ENCODE results near the gene GPC6.
"Not testable (repeated sequence)": the region's sequence is repeated elsewhere in the genome, so short reads cannot be mapped to it uniquely, and the experiment has no call there.

GPC6 gene

GRCh38 chr13:94324767-94325540 is 1098.3 kb downstream of the GPC6 start:
- no peak for DNase-seq (ENCODE audit: low read depth)

GRCh38 chr13:94325650-94326049 is 1099.0 kb downstream of the GPC6 start:
- DNase-seq (ENCODE audit: low read depth): peak; percentile 93

- no peak for DNase-seq (ENCODE audit: low read depth)
Measured at GRCh38 chr13:94327318-94327717, 1100.7 kb downstream of the GPC6 start.

GRCh38 chr13:94328381-94329041 is 1101.9 kb downstream of the GPC6 start:
- DNase-seq (ENCODE audit: low read depth): no peak

GRCh38 chr13:94329277-94329676 is 1102.7 kb downstream of the GPC6 start:
- peak; percentile 56 for DNase-seq (ENCODE audit: low read depth)

- peak; percentile 97 for DNase-seq (ENCODE audit: low read depth)
Measured at GRCh38 chr13:94329754-94330551, 1103.3 kb downstream of the GPC6 start.

GRCh38 chr13:94330552-94331071 is 1104.0 kb downstream of the GPC6 start:
- no peak for DNase-seq (ENCODE audit: low read depth)

- no peak for DNase-seq (ENCODE audit: low read depth)
Measured at GRCh38 chr13:94331281-94331680, 1104.7 kb downstream of the GPC6 start.

- DNase-seq (ENCODE audit: low read depth): peak; percentile 82
Measured at GRCh38 chr13:94332359-94333096, 1105.9 kb downstream of the GPC6 start.

GRCh38 chr13:94333131-94333820 is 1106.7 kb downstream of the GPC6 start:
- peak; percentile 91 for DNase-seq (ENCODE audit: low read depth)

GRCh38 chr13:94335761-94336526 is 1109.3 kb downstream of the GPC6 start:
- peak; percentile 71 for DNase-seq (ENCODE audit: low read depth)

- DNase-seq (ENCODE audit: low read depth): peak; percentile 60
Measured at GRCh38 chr13:94339116-94339687, 1112.6 kb downstream of the GPC6 start.

GRCh38 chr13:94342436-94343242 is 1116.0 kb downstream of the GPC6 start:
- DNase-seq (ENCODE audit: low read depth): peak; percentile 54

- peak; percentile 77 for DNase-seq (ENCODE audit: low read depth)
Measured at GRCh38 chr13:94343243-94343585, 1116.6 kb downstream of the GPC6 start.

- DNase-seq (ENCODE audit: low read depth): not testable (repeated sequence)
Measured at GRCh38 chr13:94343687-94344086, 1117.1 kb downstream of the GPC6 start.

- DNase-seq (ENCODE audit: low read depth): peak; percentile 55
Measured at GRCh38 chr13:94344126-94344818, 1117.7 kb downstream of the GPC6 start.

GRCh38 chr13:94345374-94346195 is 1119.0 kb downstream of the GPC6 start:
- peak; percentile 46 for DNase-seq (ENCODE audit: low read depth)
